Kidney (tissue), 14 donors: ENCODE data around the gene ATAD2B. TPM values are rescaled to one million over a fixed set of nuclear protein-coding genes. Genes with fewer than 3 reads are reported as not detected.

Experiments
- DNase-seq, 5 donors: peaks; one replicate each; pipeline ENCODE4 v3.0.0-alpha.2; 2013 to 2020
- FAIRE-seq: peaks from 2 replicates; lab custom pipeline; 2012; peaks lifted over from hg19 to GRCh38; lab: Jason Lieb, UNC
- H3K27ac ChIP-seq, 2 donors: one replicate each; pipeline ENCODE4 v1.7.0; 2013; ENCODE audit warnings: low read depth in 2 of 2, low read length in 2 of 2, inconsistent platforms in 1 of 2
- H3K27me3 ChIP-seq: one replicate; pipeline ENCODE4 v1.7.1; 2013; ENCODE audit warnings: low read length, inconsistent platforms; ENCODE audit not compliant: control insufficient read depth, insufficient read depth
- H3K36me3 ChIP-seq, 3 donors: one replicate each; pipeline versions ENCODE4 v1.7.0 to v1.7.1; 2013; ENCODE audit warnings: low read length in 3 of 3, control low read depth in 1 of 3, inconsistent platforms in 1 of 3; ENCODE audit not compliant: insufficient read depth in 3 of 3, control insufficient read depth in 2 of 3
- H3K4me1 ChIP-seq, 3 donors: one replicate each; pipeline versions ENCODE4 v1.7.0 to v1.7.1; 2013; ENCODE audit warnings: low read length in 3 of 3, inconsistent platforms in 1 of 3, low read depth in 1 of 3; ENCODE audit not compliant: control insufficient read depth in 2 of 3, insufficient read depth in 2 of 3
- H3K4me3 ChIP-seq, 3 donors: one replicate each; pipeline versions ENCODE4 v1.7.0 to v1.8.1; 2013; ENCODE audit warnings: low read length in 3 of 3, control low read depth in 1 of 3, inconsistent platforms in 1 of 3
- H3K9ac ChIP-seq, 3 donors: one replicate each; pipeline versions ENCODE4 v1.7.0 to v1.7.1; 2013; ENCODE audit warnings: low read length in 3 of 3, control low read depth in 1 of 3, inconsistent platforms in 1 of 3
- H3K9me3 ChIP-seq, 3 donors: one replicate each; pipeline versions ENCODE4 v1.7.0 to v1.7.1; 2013; ENCODE audit warnings: low read length in 3 of 3, control low read depth in 1 of 3, inconsistent platforms in 1 of 3; ENCODE audit not compliant: control insufficient read depth in 2 of 3, insufficient read depth in 1 of 3
- intact Hi-C: fragments of 100-400 bp; cut with DNase I; formaldehyde crosslinking; loops from one replicate; pipeline ENCODE4 v1.11.1; 2022
- polyA plus RNA-seq: library from polyadenylated mRNA; stranded (reverse); fragments of 350-450 nt; fragmentation: Illumina TruSeq; extraction: RNeasy Lipid Tissue Mini Kit (QIAGEN cat#74804); gene quantifications from one replicate; pipeline ENCODE4 v1.2.3, GENCODE V29; 2014; ENCODE audit warnings: low read depth, low replicate concordance; ENCODE audit not compliant: insufficient read depth
- total RNA-seq: library from RNA; stranded (reverse); fragmentation: NEBNext Ultra II Directional; extraction: Animal tissue kit (Norgen Biotek cat#: 25700); gene quantifications from one replicate; pipeline ENCODE4 v1.2.1, GENCODE V29; 2021
- TF ChIP-seq, protein P1 (sequence below): IDR thresholded peaks from 3 replicates; pipeline ENCODE4 v1.5.1; 2012; ENCODE audit warnings: mild to moderate bottlenecking, moderate library complexity, borderline replicate concordance; ENCODE audit not compliant: insufficient read depth; ENCODE audit errors: extremely low read depth
- donor health status: control.
- donor health status: control.
- donor health status: control.
- donor health status: control.
- donor health status: control.
- donor health status: DM: yes; HTN: yes; CAD: no.
- donor health status: Normal renal cell carcinoma (clear cell type).

Gene ATAD2B
- total and polyA plus RNA-seq, 2 donors from 2014 or later: 2.3 to 28.7 TPM

DNA sequence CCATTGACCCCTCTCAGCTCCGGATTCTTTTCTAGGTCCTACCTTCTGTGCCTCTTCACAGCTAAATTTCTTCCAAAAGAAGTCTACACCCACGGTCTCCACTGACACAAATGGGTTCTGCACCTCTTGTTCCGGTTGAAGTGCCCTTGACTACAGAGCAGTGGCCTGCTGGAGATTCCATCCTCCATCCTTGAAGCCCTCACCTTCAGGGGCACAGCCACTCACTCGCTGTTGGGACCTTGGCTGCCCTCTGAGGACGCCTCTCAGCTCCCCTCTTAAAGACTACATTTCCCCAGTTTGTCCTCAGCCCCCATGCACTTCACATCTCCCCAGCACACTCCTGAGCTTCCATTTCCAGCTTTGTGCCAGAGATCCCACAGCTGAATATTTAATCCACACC, 226.3 kb downstream of the ATAD2B start:
- H3K27ac ChIP-seq: no peak overlapping the region
- H3K4me1 ChIP-seq: peaks cover 0 to 3% (median 0%) of the 10 kb centered on the region in 3 donors
- no peak overlapping the region for H3K4me3 ChIP-seq
- intact Hi-C loops: no loop called here
- DNase-seq (peak in 1 of 5 donors; percentile 20), FAIRE-seq (no peak)
- peaks cover 0 to 3% (median 0%) of the 10 kb centered on the region in 3 donors for H3K9me3 ChIP-seq
- H3K27me3 ChIP-seq: no peaks in the 10 kb centered on the region
- TF ChIP-seq, protein P1, sequence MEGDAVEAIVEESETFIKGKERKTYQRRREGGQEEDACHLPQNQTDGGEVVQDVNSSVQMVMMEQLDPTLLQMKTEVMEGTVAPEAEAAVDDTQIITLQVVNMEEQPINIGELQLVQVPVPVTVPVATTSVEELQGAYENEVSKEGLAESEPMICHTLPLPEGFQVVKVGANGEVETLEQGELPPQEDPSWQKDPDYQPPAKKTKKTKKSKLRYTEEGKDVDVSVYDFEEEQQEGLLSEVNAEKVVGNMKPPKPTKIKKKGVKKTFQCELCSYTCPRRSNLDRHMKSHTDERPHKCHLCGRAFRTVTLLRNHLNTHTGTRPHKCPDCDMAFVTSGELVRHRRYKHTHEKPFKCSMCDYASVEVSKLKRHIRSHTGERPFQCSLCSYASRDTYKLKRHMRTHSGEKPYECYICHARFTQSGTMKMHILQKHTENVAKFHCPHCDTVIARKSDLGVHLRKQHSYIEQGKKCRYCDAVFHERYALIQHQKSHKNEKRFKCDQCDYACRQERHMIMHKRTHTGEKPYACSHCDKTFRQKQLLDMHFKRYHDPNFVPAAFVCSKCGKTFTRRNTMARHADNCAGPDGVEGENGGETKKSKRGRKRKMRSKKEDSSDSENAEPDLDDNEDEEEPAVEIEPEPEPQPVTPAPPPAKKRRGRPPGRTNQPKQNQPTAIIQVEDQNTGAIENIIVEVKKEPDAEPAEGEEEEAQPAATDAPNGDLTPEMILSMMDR: no peak
- peaks cover 0 to 5% (median 2%) of the 10 kb centered on the region in 3 donors for H3K36me3 ChIP-seq
- H3K9ac ChIP-seq: no peak overlapping the region

DNA sequence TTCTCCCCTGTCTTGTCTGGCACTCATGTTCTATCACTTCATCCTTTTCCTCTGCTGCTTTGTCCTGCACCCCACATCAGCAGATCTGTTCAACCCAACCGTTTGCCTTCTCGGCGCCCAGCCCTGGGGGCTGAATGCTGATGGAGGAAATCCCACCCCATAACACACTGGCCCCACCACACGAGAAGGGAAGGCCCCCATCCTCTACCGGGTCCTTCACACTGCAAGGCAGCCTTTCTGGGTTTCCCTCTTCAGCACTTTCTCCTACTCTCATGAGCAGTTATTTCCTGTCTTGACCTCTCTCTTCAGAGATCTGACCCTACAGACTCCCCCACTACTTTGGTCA, 227.4 kb downstream of the ATAD2B start:
- TF ChIP-seq, protein P1: no peak
- Histone ChIP-seq H3K4me3 (no peak overlapping the region), H3K4me1 (peaks cover 0 to 3% (median 0%) of the 10 kb centered on the region in 3 donors), H3K9me3 (peaks cover 0 to 3% (median 0%) of the 10 kb centered on the region in 3 donors), H3K9ac (no peak overlapping the region), H3K27ac (no peak overlapping the region), H3K27me3 (no peaks in the 10 kb centered on the region), H3K36me3 (peaks cover 0 to 5% (median 2%) of the 10 kb centered on the region in 3 donors)
- DNase-seq: peak in 1 of 5 donors; percentile 9
- intact Hi-C loops: no loop called here
- FAIRE-seq: no peak

DNA sequence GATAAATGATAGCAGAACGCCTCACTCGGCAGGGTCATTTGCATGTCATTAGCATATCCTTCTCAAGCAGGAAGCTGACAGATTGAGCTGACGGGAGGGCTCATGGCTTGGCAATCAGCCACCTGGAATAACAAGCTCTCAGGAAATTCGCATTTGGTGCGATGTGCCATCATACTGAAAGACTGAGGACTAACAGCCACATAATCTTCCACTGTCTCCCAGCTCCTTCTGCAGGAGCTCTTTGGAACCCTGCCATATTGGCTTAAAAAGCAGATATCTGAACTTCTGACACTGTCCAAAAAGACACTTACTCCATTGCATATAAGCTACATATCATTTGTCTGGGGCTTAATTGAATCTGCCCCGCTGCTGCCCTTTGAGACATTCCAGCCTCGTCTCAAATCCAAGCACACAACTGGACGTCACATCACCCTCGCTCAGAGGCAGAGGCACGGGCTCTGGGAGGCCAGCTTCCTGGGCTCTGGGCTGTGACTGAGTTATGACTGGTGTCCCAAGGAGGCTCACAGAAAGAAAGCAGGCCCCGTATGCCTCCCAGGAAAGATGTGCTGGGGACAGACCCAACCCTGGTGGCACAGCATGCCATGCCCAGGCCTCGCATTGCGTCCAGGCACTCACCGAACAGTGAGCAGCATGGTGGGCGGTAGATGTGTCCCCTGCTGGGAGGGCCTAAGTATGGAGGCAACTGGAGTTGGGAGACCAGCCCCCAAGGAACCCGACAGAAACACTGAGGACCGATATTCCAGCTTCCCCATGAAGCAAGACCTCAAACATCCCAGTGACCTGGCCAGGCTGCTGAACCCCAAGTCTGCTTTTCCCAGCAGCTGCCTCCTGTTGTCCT, 228.0 kb downstream of the ATAD2B start:
- H3K9me3 ChIP-seq: peaks cover 0 to 3% (median 0%) of the 10 kb centered on the region in 3 donors
- H3K36me3 ChIP-seq: peaks cover 0 to 5% (median 2%) of the 10 kb centered on the region in 3 donors
- H3K27me3 ChIP-seq: no peaks in the 10 kb centered on the region
- TF ChIP-seq, protein P1: no peak
- no peak overlapping the region for H3K27ac ChIP-seq
- H3K4me3 ChIP-seq: no peak overlapping the region
- H3K4me1 ChIP-seq: peaks cover 0 to 3% (median 0%) of the 10 kb centered on the region in 3 donors
- intact Hi-C loops: no loop called here
- no peak overlapping the region for H3K9ac ChIP-seq
- DNase-seq: peak; percentile 17 to 83 (median 35)
- no peak for FAIRE-seq

Other genes starting within 250 kb of the ATAD2B start
- 11.9 TPM for gene UBXN2A, start 13.3 kb upstream of the ATAD2B start, total RNA-seq
- gene UBXN2A, start 13.3 kb upstream of the ATAD2B start, polyA plus RNA-seq: 7.9 TPM
- gene MFSD2B, start 83.0 kb upstream of the ATAD2B start, total RNA-seq: 0.54 TPM
- not detected for gene MFSD2B, start 83.0 kb upstream of the ATAD2B start, polyA plus RNA-seq
- gene WDCP, start 120.3 kb upstream of the ATAD2B start, total RNA-seq: 11.7 TPM
- gene WDCP, start 120.3 kb upstream of the ATAD2B start, polyA plus RNA-seq: 2.9 TPM
- 11.8 TPM for gene FKBP1B, start 122.6 kb upstream of the ATAD2B start, total RNA-seq
- 19.8 TPM for gene FKBP1B, start 122.6 kb upstream of the ATAD2B start, polyA plus RNA-seq
- 74.8 TPM for gene SF3B6, start 149.2 kb upstream of the ATAD2B start, total RNA-seq
- gene SF3B6, start 149.2 kb upstream of the ATAD2B start, polyA plus RNA-seq: 170 TPM
- gene TP53I3, start 157.7 kb upstream of the ATAD2B start, total RNA-seq: 45.1 TPM
- 85.0 TPM for gene TP53I3, start 157.7 kb upstream of the ATAD2B start, polyA plus RNA-seq
- 0.79 TPM for gene PFN4, start 196.2 kb upstream of the ATAD2B start, total RNA-seq
- 2.1 TPM for gene PFN4, start 196.2 kb upstream of the ATAD2B start, polyA plus RNA-seq
- 35.2 TPM for gene FAM228B, start 196.3 kb upstream of the ATAD2B start, total RNA-seq
- gene FAM228B, start 196.3 kb upstream of the ATAD2B start, polyA plus RNA-seq: 23.2 TPM
- 0.76 TPM for gene FAM228A, start 247.9 kb upstream of the ATAD2B start, total RNA-seq
- 0.39 TPM for gene FAM228A, start 247.9 kb upstream of the ATAD2B start, polyA plus RNA-seq